ENCODE data around the gene PRKN.

PRKN gene

DNA sequence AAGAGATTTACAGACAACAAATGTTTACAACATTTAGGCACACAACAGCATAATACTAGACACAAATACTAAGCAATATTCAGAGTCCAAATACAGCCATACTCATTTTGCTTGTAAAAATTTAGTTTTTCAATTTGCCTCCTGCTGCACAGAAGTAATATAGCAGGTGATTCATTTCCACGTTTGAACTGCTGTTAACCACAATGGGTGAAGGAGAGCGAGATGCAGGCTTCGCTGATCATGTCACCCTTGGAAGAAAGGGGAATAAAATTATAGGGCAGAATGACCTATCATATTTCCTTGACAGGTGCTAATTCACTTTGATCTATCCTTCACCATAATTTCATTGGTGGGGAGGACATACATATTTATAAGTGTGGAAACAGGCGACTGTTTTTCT, 809.9 kb downstream of the PRKN start:
- DNase-seq (no peak), ATAC-seq (ENCODE audit: insufficient read depth, low read depth) (no peak)
- TF ChIP-seq, protein P1, sequence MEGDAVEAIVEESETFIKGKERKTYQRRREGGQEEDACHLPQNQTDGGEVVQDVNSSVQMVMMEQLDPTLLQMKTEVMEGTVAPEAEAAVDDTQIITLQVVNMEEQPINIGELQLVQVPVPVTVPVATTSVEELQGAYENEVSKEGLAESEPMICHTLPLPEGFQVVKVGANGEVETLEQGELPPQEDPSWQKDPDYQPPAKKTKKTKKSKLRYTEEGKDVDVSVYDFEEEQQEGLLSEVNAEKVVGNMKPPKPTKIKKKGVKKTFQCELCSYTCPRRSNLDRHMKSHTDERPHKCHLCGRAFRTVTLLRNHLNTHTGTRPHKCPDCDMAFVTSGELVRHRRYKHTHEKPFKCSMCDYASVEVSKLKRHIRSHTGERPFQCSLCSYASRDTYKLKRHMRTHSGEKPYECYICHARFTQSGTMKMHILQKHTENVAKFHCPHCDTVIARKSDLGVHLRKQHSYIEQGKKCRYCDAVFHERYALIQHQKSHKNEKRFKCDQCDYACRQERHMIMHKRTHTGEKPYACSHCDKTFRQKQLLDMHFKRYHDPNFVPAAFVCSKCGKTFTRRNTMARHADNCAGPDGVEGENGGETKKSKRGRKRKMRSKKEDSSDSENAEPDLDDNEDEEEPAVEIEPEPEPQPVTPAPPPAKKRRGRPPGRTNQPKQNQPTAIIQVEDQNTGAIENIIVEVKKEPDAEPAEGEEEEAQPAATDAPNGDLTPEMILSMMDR (IDR thresholded peaks at IDR 0.05; ENCODE audit: borderline replicate concordance, extremely low read depth, low read length, poor library complexity, severe bottlenecking): no peak
- TF ChIP-seq EZH2 (IDR thresholded peaks at IDR 0.05; ENCODE audit: borderline replicate concordance, low read depth, low read length, severe bottlenecking): no peak
- H3K9ac ChIP-seq (ENCODE audit: low read depth, low read length): no peak overlapping the region
- no peaks in the 10 kb centered on the region for H3K27me3 ChIP-seq (ENCODE audit: insufficient read depth, low read length, poor library complexity)
- no peak overlapping the region for H3K4me2 ChIP-seq (ENCODE audit: insufficient read depth, low read length)
- H3K36me3 ChIP-seq (ENCODE audit: insufficient read depth, low read length): no peaks in the 10 kb centered on the region
- no peaks in the 10 kb centered on the region for H3K79me2 ChIP-seq (ENCODE audit: insufficient read depth, low read length)
- no peak overlapping the region for H3K27ac ChIP-seq (ENCODE audit: low read length)
- no peaks in the 10 kb centered on the region for H3K9me3 ChIP-seq (ENCODE audit: insufficient read depth, low read length, severe bottlenecking)
- H3K4me3 ChIP-seq (ENCODE audit: low read depth in 1 of 2, low read length in 2 of 2): no peak overlapping the region
- H4K20me1 ChIP-seq (ENCODE audit: insufficient read depth, low read length): no peaks in the 10 kb centered on the region
- no peaks in the 10 kb centered on the region for H3K4me1 ChIP-seq (ENCODE audit: insufficient read depth, low read length)
- H2AFZ ChIP-seq (ENCODE audit: low read depth, low read length): no peak overlapping the region

DNA sequence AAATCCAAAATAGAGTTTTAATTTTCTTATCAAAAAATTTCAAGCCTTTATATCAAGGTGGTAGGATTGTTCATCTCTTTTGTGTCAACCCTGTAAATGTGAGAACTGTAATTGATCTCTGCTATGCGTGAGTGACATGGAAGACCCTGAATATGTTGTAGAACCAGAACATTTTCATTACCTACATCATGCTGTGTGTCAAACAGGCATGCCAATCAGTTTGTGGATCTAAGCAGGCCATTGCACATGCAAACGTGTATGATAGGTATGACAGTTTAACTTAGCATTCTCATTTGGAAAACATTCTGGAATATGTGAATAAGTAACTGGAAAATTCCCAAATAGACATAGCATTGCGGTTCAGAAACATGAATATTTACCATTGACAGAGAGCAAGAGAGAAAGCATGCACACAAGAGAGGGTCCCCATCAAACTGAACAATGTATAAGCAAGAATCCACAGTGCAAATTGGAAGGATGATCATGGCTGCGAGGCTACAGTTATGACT, 812.1 kb downstream of the PRKN start:
- H3K27me3 ChIP-seq (ENCODE audit: insufficient read depth, low read length, poor library complexity): no peaks in the 10 kb centered on the region
- no peaks in the 10 kb centered on the region for H4K20me1 ChIP-seq (ENCODE audit: insufficient read depth, low read length)
- no peak overlapping the region for H3K4me3 ChIP-seq (ENCODE audit: low read depth in 1 of 2, low read length in 2 of 2)

DNA sequence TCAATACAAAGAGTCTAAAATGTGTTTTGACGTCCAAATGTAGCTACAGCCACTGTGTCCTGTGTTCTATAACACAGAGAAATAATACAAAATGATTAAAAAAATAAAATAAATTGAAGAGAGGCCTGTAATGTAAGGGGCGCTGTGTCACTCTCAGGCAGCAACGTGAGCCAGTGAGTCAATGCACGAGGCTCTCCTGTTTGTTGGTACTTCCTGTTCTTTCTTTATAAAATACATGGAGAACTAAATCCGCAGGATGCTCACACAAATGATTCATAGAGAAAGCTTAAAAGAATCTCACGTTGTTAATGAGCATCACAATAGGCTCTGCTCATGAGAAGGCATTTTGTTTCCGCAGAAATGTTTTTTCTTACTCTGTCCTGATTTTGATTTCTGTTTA, 818.7 kb downstream of the PRKN start:
- TF ChIP-seq EZH2 (IDR thresholded peaks at IDR 0.05; ENCODE audit: borderline replicate concordance, low read depth, low read length, severe bottlenecking): no peak
- TF ChIP-seq, protein P1 (IDR thresholded peaks at IDR 0.05; ENCODE audit: borderline replicate concordance, extremely low read depth, low read length, poor library complexity, severe bottlenecking): no peak
- H4K20me1 ChIP-seq (ENCODE audit: insufficient read depth, low read length): no peaks in the 10 kb centered on the region
- H3K27ac ChIP-seq (ENCODE audit: low read length): no peak overlapping the region
- H3K4me1 ChIP-seq (ENCODE audit: insufficient read depth, low read length): no peaks in the 10 kb centered on the region
- H3K4me2 ChIP-seq (ENCODE audit: insufficient read depth, low read length): no peak overlapping the region
- H2AFZ ChIP-seq (ENCODE audit: low read depth, low read length): no peak overlapping the region
- no peak overlapping the region for H3K4me3 ChIP-seq (ENCODE audit: low read depth in 1 of 2, low read length in 2 of 2)
- H3K79me2 ChIP-seq (ENCODE audit: insufficient read depth, low read length): no peaks in the 10 kb centered on the region
- H3K36me3 ChIP-seq (ENCODE audit: insufficient read depth, low read length): no peaks in the 10 kb centered on the region
- DNase-seq (no peak), ATAC-seq (ENCODE audit: insufficient read depth, low read depth) (no peak)
- H3K9ac ChIP-seq (ENCODE audit: low read depth, low read length): no peak overlapping the region
- H3K9me3 ChIP-seq (ENCODE audit: insufficient read depth, low read length, severe bottlenecking): no peaks in the 10 kb centered on the region
- H3K27me3 ChIP-seq (ENCODE audit: insufficient read depth, low read length, poor library complexity): no peaks in the 10 kb centered on the region

More for the DNA sequence above, 812.1 kb downstream of the PRKN start:
- Histone ChIP-seq H3K4me2 (ENCODE audit: insufficient read depth, low read length) (no peak overlapping the region), H3K36me3 (ENCODE audit: insufficient read depth, low read length) (no peaks in the 10 kb centered on the region), H2AFZ (ENCODE audit: low read depth, low read length) (no peak overlapping the region), H3K79me2 (ENCODE audit: insufficient read depth, low read length) (no peaks in the 10 kb centered on the region), H3K27ac (ENCODE audit: low read length) (no peak overlapping the region), H3K9me3 (ENCODE audit: insufficient read depth, low read length, severe bottlenecking) (no peaks in the 10 kb centered on the region), H3K9ac (ENCODE audit: low read depth, low read length) (no peak overlapping the region), H3K4me1 (ENCODE audit: insufficient read depth, low read length) (no peaks in the 10 kb centered on the region)
- no peak for ATAC-seq (ENCODE audit: insufficient read depth, low read depth)
- TF ChIP-seq EZH2 (IDR thresholded peaks at IDR 0.05; ENCODE audit: borderline replicate concordance, low read depth, low read length, severe bottlenecking): no peak
- TF ChIP-seq, protein P1 (IDR thresholded peaks at IDR 0.05; ENCODE audit: borderline replicate concordance, extremely low read depth, low read length, poor library complexity, severe bottlenecking): no peak
- no peak for DNase-seq

- Histone ChIP-seq H3K27me3 (ENCODE audit: insufficient read depth, low read length, poor library complexity) (no peaks in the 10 kb centered on the region), H3K9ac (ENCODE audit: low read depth, low read length) (no peak overlapping the region), H3K36me3 (ENCODE audit: insufficient read depth, low read length) (no peaks in the 10 kb centered on the region), H3K9me3 (ENCODE audit: insufficient read depth, low read length, severe bottlenecking) (no peaks in the 10 kb centered on the region), H3K27ac (ENCODE audit: low read length) (no peak overlapping the region), H3K4me1 (ENCODE audit: insufficient read depth, low read length) (no peaks in the 10 kb centered on the region), H2AFZ (ENCODE audit: low read depth, low read length) (no peak overlapping the region), H4K20me1 (ENCODE audit: insufficient read depth, low read length) (no peaks in the 10 kb centered on the region), H3K4me2 (ENCODE audit: insufficient read depth, low read length) (no peak overlapping the region), H3K4me3 (ENCODE audit: low read depth in 1 of 2, low read length in 2 of 2) (no peak overlapping the region), H3K79me2 (ENCODE audit: insufficient read depth, low read length) (no peaks in the 10 kb centered on the region)
- no peak for ATAC-seq (ENCODE audit: insufficient read depth, low read depth)
- DNase-seq: no peak
- TF ChIP-seq EZH2 (IDR thresholded peaks at IDR 0.05; ENCODE audit: borderline replicate concordance, low read depth, low read length, severe bottlenecking): no peak
- TF ChIP-seq, protein P1 (IDR thresholded peaks at IDR 0.05; ENCODE audit: borderline replicate concordance, extremely low read depth, low read length, poor library complexity, severe bottlenecking): no peak
These were observed 821.0 kb downstream of the PRKN start for GRCh38 chr6:161906571-161906970.

All from DND-41 (cell line).